Activated T-helper 17 cell treated with anti-CD3 and anti-CD28 coated beads, Interleukin-2, amount 50 U/mL, for 72 hours (primary cell): ENCODE results near the gene GPR146. TPM values are rescaled to one million over a fixed set of nuclear protein-coding genes. Genes with fewer than 3 reads are reported as not detected.

Source experiments
- ATAC-seq: fragments of 150-1000 bp; cut with Tn5 transposase; replicated peaks from 2 replicates; pipeline ENCODE4 v1.10.0; 2021; ENCODE audit warnings: mild to moderate bottlenecking, moderate library complexity
- H3K27ac Mint-ChIP-seq: one replicate; pipeline ENCODE4 v1.8.0; 2022; ENCODE audit warnings: mixed read lengths
- H3K27me3 Mint-ChIP-seq: one replicate; pipeline ENCODE4 v1.8.0; 2022; ENCODE audit warnings: mixed read lengths
- H3K36me3 Mint-ChIP-seq: one replicate; pipeline ENCODE4 v1.8.0; 2022; ENCODE audit warnings: low read depth, mild to moderate bottlenecking, mixed read lengths
- H3K4me1 Mint-ChIP-seq: one replicate; pipeline ENCODE4 v1.8.0; 2022; ENCODE audit warnings: mixed read lengths
- H3K4me3 Mint-ChIP-seq: one replicate; pipeline ENCODE4 v1.8.0; 2022; ENCODE audit warnings: mild to moderate bottlenecking, mixed read lengths
- H3K9me3 Mint-ChIP-seq: one replicate; pipeline ENCODE4 v1.8.0; 2022; ENCODE audit warnings: mixed read lengths
- total RNA-seq, 2 donors: library from RNA; stranded (reverse); gene quantifications; one replicate each; pipeline ENCODE4 v1.2.3, GENCODE V29; 2022

GPR146 gene
- total RNA-seq, 2 donors from 2014 or later, result 2.0 to 14.9 TPM

DNA sequence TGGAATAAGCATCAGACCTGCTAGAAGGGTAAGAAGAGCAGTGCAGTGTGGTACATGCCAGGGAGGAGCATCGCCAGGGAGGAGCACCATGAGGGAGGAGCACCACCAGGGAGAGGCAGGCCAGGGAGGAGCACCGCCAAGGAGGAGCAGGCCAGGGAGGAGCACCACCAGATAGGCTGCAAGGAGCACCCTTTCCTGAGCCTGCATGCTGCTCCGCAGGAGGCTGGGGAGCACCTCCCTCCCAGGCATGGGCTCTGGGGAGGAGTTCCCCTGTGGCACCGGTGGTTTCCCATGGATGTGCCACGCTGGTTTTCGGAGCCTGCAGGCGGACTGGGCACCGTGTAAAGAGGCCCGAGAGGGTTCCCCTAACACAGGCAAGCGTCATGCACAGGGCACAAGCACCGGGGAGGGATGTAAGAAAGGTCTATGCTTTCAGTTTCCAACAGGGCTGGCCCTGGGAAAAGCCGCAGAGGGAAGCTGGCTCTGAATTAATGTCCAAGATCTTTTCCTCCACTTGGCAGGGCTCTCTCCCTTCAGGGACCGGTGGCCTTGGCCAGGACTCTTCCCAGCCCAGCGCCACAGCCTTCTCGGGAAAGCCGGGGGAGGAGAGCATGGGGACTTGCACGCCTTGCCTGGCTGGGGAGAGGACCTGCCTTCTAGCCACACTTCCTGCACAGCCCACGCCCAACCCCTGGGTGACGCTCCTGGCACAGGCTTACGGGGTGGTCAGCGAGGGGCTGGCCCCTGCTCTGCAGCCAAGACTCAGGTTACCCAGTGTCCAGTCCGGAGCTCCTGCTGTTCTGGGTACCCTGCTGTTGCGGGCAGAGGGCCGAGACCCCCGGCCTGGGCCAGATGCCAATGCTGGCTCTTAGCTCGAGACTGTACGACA lies 32.1 kb downstream of the GPR146 start:
- Mint-ChIP-seq H3K36me3 (no peaks in the 10 kb centered on the region), H3K27me3 (no peaks in the 10 kb centered on the region), H3K9me3 (no peaks in the 10 kb centered on the region), H3K4me1 (no peaks in the 10 kb centered on the region), H3K27ac (no peak overlapping the region), H3K4me3 (no peak overlapping the region)
- no peak for ATAC-seq

DNA sequence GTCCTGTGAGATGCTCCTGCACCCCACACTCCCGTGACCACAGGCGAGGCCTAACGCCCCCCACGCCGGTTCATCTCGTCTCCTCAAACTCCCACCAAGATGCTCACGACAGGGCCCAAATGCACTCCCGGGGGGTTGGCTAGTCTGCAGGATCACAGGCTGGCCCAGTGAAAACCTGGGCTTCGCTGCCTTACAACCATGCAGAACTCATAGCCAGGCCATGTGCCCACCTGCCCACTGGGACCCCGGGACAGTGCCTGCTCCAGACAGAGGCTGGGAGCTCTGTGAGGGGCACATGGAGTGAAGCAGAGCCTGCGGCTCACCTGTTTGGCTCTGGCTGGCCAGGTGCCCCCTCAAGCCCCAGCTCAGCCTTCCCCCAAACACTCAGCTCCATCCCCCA lies 34.2 kb downstream of the GPR146 start:
- Mint-ChIP-seq H3K4me3 (no peak overlapping the region), H3K27ac (no peak overlapping the region), H3K27me3 (no peaks in the 10 kb centered on the region), H3K9me3 (no peaks in the 10 kb centered on the region), H3K36me3 (no peaks in the 10 kb centered on the region), H3K4me1 (no peaks in the 10 kb centered on the region)
- no peak for ATAC-seq

DNA sequence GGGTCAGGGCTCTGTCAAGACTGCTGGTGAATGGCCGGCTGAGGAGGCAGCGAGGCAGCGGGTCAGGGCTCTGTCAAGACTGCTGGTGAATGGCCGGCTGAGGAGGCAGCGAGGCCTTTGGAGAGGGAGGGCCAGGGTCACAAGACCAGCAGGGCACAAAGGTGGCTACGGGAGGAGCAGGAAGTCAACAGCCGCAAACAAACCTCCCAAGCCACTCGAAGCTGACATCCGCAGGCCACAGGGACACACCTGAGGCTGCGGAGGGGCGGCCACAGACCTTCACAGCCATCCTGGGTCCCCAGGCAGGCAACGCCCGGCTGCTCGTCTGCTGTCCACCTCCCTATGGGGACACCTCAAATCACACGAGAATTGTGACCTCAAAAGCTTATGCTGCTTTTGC lies 34.6 kb downstream of the GPR146 start:
- no peak for ATAC-seq
- Mint-ChIP-seq H3K27ac (no peak overlapping the region), H3K9me3 (no peaks in the 10 kb centered on the region), H3K27me3 (no peaks in the 10 kb centered on the region), H3K36me3 (no peaks in the 10 kb centered on the region), H3K4me3 (no peak overlapping the region), H3K4me1 (no peaks in the 10 kb centered on the region)

DNA sequence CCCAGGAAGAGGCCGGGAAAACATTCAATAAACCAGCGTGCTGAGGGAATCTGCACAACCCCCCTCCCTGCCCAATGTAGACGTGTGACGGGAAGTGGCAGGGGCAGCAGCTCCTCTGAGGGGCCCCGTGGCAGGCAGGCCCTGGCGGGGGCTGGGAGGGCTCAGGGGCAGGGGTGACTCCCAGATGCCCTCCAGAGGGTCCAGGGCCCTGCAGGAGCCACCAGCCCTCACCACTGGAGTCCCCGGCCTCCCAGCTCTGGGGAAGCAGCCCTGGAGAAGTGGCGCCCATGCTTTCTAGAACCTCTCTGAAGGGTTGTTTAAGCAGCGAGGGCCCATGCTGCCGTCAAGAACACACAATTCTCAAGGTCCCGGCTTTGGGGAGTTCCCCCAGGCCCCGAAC lies 35.2 kb downstream of the GPR146 start:
- H3K9me3 Mint-ChIP-seq, result no peaks in the 10 kb centered on the region

DNA sequence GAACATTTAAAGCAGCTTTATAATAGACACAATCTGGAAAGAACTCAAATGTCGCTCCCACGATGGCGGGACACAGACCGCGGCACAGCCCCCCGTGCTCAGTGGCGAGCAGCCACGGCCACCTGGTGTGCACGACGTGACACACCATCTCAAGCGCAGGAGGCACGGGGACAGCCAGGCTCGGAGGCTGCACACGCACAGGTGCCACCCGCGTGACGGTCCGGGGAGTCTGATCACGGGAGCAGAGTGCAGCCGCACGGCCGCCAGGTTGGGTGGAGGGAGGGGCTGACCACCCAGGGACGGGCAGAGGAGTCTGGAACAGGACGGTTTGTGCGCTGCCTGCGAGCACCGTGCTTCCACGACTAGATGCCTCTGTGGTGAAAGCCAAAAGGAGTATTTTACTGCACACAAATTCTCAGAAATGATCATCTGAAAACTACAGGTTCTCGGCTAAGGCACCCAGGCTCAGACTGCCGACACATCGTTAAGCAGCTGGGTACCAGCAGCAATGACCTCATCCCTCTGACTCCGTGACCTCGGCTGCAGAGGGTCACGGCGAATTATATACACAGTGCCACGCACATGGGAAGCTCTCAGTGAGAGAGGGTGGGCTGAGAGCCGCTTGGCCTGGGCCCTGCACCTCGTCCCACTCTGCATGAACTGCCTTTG lies 36.0 kb downstream of the GPR146 start:
- H3K4me3 Mint-ChIP-seq, result no peak overlapping the region
- H3K27me3 Mint-ChIP-seq, result no peaks in the 10 kb centered on the region
- ATAC-seq, result no peak
- H3K4me1 Mint-ChIP-seq, result no peaks in the 10 kb centered on the region
- no peaks in the 10 kb centered on the region for H3K9me3 Mint-ChIP-seq
- no peaks in the 10 kb centered on the region for H3K36me3 Mint-ChIP-seq
- H3K27ac Mint-ChIP-seq, result no peak overlapping the region

More for the DNA sequence above, 35.2 kb downstream of the GPR146 start:
- Mint-ChIP-seq H3K36me3 (no peaks in the 10 kb centered on the region), H3K4me1 (no peaks in the 10 kb centered on the region), H3K27ac (no peak overlapping the region), H3K4me3 (no peak overlapping the region), H3K27me3 (no peaks in the 10 kb centered on the region)
- ATAC-seq, result no peak

DNA sequence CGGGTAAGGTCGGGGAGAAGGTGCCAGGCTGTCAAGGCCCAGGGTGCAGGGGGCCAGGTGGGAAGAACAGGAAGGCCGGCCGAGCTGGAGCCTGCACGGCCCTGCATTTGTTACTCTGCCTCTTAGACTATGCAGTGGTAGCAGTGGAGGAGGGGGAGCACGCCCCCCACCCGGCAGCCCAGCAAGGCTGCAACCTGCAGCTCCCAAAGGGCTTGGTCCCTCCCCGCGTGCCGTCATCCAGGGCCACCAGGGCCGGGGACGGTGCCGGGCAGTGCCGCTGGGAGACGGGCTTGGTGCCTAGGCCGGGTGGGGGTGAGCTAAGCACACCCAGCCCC lies 36.5 kb downstream of the GPR146 start:
- no peaks in the 10 kb centered on the region for H3K36me3 Mint-ChIP-seq
- ATAC-seq, result no peak
- H3K9me3 Mint-ChIP-seq, result no peaks in the 10 kb centered on the region
- no peaks in the 10 kb centered on the region for H3K4me1 Mint-ChIP-seq
- no peak overlapping the region for H3K27ac Mint-ChIP-seq
- H3K27me3 Mint-ChIP-seq, result no peaks in the 10 kb centered on the region
- H3K4me3 Mint-ChIP-seq, result no peak overlapping the region

DNA sequence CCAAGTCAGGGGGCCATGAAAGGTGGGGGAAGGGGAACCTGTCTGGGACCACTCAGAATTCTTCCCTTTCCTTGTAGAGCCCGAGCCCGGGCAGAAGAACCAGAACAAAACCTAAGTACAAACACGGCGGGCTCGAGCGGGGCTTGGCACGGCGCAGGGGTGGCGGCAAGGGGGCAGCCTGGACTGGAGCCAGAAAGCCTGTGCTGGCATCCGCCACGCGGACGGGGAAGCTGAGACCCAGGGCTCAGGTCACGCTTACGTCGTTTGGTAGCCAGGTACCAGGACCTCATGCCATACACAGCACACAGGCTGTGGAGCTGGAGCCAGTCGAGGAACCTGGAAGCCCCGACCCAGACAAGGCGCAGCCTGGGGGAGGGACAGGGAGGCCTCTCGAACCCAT lies 37.0 kb downstream of the GPR146 start:
- H3K27ac Mint-ChIP-seq, result no peak overlapping the region
- no peaks in the 10 kb centered on the region for H3K36me3 Mint-ChIP-seq
- H3K4me1 Mint-ChIP-seq, result no peaks in the 10 kb centered on the region
- ATAC-seq, result no peak
- no peaks in the 10 kb centered on the region for H3K9me3 Mint-ChIP-seq
- H3K4me3 Mint-ChIP-seq, result no peak overlapping the region
- H3K27me3 Mint-ChIP-seq, result no peaks in the 10 kb centered on the region

DNA sequence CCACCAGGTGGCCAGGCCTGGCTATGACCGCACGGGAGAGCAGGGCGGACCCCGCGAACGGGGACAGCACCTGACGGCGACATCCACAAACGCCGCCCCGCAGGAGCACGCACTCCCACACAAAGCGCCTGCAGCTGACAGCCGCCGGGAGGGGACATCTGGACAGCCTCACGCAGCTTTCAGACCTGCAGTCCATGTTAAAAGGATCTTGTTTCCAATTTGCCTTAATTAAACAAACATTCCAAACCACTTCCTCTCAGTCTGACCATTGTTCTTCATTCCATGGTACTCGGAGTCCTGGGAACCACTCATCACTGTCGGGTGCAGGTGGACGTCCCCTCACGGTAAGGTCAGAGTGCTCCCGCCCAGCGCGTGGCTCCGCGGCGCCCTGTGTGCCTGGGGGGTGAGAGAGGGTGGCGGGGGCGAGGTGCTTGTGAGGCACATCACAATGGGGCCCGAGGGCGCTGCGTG lies 37.6 kb downstream of the GPR146 start:
- H3K9me3 Mint-ChIP-seq, result no peaks in the 10 kb centered on the region
- H3K4me1 Mint-ChIP-seq, result no peaks in the 10 kb centered on the region
- no peaks in the 10 kb centered on the region for H3K36me3 Mint-ChIP-seq
- ATAC-seq, result no peak
- no peak overlapping the region for H3K4me3 Mint-ChIP-seq
- no peaks in the 10 kb centered on the region for H3K27me3 Mint-ChIP-seq
- H3K27ac Mint-ChIP-seq, result no peak overlapping the region

DNA sequence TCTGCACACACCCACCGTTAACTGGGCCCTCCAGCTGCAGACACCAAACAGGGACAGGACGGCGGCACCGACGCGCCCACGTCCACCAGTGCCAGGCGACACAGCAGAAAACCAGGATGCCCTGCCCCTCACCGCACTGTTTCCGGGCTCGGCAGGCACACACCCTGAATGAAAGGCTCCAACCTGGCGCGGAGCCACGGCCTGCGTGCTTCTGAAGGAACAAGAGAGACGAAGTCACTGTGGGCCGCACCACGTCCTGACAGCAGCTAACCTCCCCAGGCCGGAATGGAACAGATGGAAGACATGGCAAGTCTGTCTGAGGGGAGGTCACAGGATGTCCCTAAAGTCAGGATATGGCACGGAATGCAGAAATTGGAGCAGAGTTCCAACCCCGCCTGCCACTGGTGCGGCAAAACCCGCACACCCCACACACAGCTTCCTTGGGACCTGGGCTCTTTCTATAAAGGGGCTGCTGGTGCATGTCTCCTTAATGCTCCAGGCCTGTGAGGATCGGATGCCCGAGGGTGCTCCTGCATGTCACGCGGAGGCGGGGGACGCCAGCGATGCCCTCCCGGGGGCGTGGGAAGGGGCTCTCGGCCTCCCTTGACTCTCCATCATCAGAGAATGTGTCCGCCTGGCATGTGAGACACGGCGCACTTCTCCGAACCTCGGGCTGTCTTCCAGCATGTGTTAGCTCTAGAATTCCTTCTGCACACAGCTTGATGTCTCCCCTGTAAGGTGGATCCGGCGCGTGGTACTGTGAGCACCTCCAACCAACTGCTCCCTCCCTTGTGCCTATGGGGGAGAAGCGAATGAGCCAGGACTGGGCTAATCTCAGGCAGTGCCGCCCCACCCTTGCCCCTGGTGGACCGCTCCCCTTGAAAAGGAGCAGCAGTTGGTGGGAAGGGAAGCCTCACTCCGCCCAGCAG lies 39.6 kb downstream of the GPR146 start:
- Mint-ChIP-seq H3K27ac (no peak overlapping the region), H3K4me3 (no peak overlapping the region), H3K9me3 (no peaks in the 10 kb centered on the region), H3K36me3 (no peaks in the 10 kb centered on the region), H3K27me3 (no peaks in the 10 kb centered on the region), H3K4me1 (no peaks in the 10 kb centered on the region)
- no peak for ATAC-seq

DNA sequence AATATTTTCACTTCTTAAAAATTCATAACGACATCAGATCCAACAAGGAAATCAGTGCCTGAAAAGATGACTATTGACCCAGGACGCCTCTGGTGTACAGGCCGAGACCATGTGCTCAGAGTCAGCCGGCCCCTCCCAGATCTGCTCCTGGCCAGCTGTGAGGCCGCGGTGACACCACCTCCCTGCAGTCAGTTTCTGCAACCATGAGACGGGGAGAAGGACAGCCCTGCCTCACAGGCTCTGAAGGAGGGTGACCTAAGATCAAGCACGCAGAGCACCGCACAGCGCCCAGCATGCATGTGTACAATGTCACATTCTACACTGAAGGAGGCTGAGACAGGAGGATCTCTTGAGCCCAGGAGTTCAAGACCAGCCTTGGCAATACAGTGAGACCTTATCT lies 40.9 kb downstream of the GPR146 start:
- Mint-ChIP-seq H3K27me3 (no peaks in the 10 kb centered on the region), H3K4me3 (no peak overlapping the region), H3K36me3 (no peaks in the 10 kb centered on the region), H3K27ac (no peak overlapping the region), H3K4me1 (no peaks in the 10 kb centered on the region), H3K9me3 (no peaks in the 10 kb centered on the region)
- ATAC-seq, result no peak

DNA sequence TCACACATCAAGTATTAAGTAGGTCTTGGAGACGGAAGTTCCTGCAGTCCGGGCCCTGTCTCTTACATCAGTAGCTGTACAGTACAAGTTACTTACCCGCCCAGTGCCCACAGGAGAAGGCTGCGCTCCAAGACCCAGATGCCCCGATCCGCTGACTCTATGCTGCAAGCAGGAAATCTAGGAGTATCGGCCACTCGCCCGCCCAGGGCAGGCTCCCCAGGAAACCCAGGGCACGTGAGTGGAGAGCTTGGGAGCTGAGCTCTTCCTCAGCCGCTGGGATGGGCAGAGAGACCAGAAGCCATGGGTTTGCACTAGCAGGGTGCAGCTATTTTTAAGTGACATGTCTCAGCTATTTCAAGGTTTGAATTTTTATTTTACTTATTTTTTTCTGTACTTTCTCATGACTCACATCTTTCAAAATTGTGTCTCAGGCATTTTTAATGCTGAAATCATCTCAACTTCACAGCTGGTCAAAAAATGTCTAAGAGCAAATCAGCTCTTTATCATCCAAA lies 41.6 kb downstream of the GPR146 start:
- H3K4me1 Mint-ChIP-seq, result no peaks in the 10 kb centered on the region
- no peak overlapping the region for H3K27ac Mint-ChIP-seq
- no peaks in the 10 kb centered on the region for H3K36me3 Mint-ChIP-seq
- ATAC-seq, result no peak
- H3K9me3 Mint-ChIP-seq, result no peaks in the 10 kb centered on the region
- no peak overlapping the region for H3K4me3 Mint-ChIP-seq
- no peaks in the 10 kb centered on the region for H3K27me3 Mint-ChIP-seq

DNA sequence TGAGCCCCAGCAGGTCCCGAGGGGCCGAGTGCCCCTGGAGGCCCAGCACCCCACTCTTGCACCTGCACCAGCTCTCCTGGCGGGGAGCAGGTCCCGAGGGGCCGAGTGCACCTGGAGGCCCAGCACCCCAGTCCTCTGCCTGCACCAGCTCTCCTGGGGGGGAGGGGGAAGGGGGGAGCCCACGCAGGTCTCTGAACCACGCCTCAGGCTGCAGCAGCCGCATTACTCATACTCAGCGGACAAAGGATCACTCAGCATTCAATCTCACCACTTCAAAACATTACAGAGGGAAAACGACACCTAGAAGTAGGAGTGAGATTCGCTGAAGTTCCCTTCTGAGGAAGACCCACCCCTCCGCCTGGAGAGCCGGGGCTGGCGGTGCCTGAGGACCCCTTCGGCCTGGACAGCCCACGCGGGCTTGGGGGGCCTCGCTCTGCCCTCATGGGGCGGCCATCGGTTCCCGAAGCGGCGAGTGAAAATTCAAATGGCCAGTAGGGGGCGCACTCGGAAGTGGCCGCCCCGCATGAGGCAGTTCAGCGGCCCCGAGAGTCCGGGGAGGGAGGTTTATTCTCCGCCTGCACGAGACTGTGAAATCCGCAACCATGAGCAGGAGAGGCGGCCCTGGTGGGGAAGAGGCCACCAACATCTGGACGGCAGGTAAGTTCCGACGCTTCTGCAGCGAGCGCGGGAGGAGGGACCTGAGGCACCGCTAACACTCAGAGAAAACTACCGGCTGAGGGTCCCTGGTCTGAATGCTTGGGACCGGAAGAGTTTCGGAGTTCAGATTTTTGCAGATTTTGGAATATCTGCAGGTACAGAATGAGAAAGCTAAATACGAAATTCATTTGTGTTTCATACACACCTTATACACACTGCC lies 42.5 kb downstream of the GPR146 start:
- ATAC-seq, result peak; percentile 91
- Mint-ChIP-seq H3K27ac (no peak overlapping the region), H3K27me3 (no peaks in the 10 kb centered on the region), H3K9me3 (no peaks in the 10 kb centered on the region), H3K4me1 (peaks cover 2% of the 10 kb centered on the region), H3K4me3 (peak overlapping the region; percentile 66), H3K36me3 (no peaks in the 10 kb centered on the region)

DNA sequence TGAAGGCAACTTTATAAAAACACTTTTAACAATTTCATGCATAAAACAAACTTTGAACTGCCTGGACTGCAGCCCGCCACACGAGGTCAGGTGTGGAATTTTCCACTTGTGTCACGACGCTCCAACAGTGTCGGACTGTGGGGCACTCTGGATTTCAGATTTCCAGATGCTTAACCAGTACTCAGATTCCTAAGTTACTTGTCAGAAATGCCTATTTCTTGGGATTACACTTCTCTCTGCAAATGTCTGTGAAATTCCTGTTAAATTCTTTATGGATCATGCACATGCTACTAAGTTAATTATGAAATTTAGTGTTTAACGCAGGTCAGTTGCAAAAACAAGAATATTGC lies 43.1 kb downstream of the GPR146 start:
- no peaks in the 10 kb centered on the region for H3K27me3 Mint-ChIP-seq
- peak overlapping the region; percentile 66 for H3K4me3 Mint-ChIP-seq
- H3K36me3 Mint-ChIP-seq, result no peaks in the 10 kb centered on the region
- H3K27ac Mint-ChIP-seq, result no peak overlapping the region
- H3K4me1 Mint-ChIP-seq, result peaks cover 5% of the 10 kb centered on the region
- H3K9me3 Mint-ChIP-seq, result no peaks in the 10 kb centered on the region
- ATAC-seq, result no peak
